GM23338 (cell line): ENCODE data around the gene PTPN21. TPM values are rescaled to one million over a fixed set of nuclear protein-coding genes. Genes with fewer than 3 reads are reported as not detected.

Experiments used
- ATAC-seq: fragments of 200-7000 bp; cut with Tn5 transposase; 3 replicates; pipeline ENCODE4 v1.9.1; 2020
- DNase-seq: peaks from one replicate; pipeline ENCODE4 v3.0.0-alpha.2; 2015; ENCODE audit warnings: low spot score
- H2AFZ ChIP-seq: fragments of 200-600 bp; sonication (generic); 2 replicates; pipeline ENCODE4 v1.8.0; 2016; ENCODE audit warnings: antibody characterized with exemption, mild to moderate bottlenecking, moderate library complexity
- H3F3A ChIP-seq: fragments of 200-600 bp; sonication (generic); replicated peaks from 2 replicates; pipeline ENCODE4 v1.8.0; 2017; ENCODE audit warnings: antibody characterized with exemption, mixed run types, low read depth
- H3K27ac ChIP-seq: fragments of 200-600 bp; sonication (generic); 2 replicates; pipeline ENCODE4 v1.6.1; 2016; ENCODE audit warnings: low read depth
- H3K27me3 ChIP-seq: fragments of 200-600 bp; sonication (generic); 2 replicates; pipeline ENCODE4 v1.8.0; 2016; ENCODE audit warnings: mild to moderate bottlenecking, mixed run types, moderate library complexity; ENCODE audit not compliant: insufficient read depth
- H3K36me3 ChIP-seq: fragments of 200-600 bp; sonication (generic); 2 replicates; pipeline ENCODE4 v1.8.0; 2016; ENCODE audit warnings: mild to moderate bottlenecking; ENCODE audit not compliant: insufficient read depth
- H3K4me1 ChIP-seq: fragments of 200-600 bp; sonication (generic); 2 replicates; pipeline ENCODE4 v1.8.0; 2016; ENCODE audit warnings: mild to moderate bottlenecking, moderate library complexity; ENCODE audit not compliant: insufficient read depth
- H3K4me2 ChIP-seq: fragments of 200-600 bp; sonication (generic); 2 replicates; pipeline ENCODE4 v1.7.1; 2017; ENCODE audit warnings: mixed run types
- H3K4me3 ChIP-seq: fragments of 200-600 bp; sonication (generic); 2 replicates; pipeline ENCODE4 v1.6.1; 2016; ENCODE audit warnings: mixed run types
- H3K79me2 ChIP-seq: fragments of 200-600 bp; sonication (generic); replicated peaks from 2 replicates; pipeline ENCODE4 v1.8.0; 2017; ENCODE audit warnings: mild to moderate bottlenecking; ENCODE audit not compliant: insufficient read depth
- H3K9me2 ChIP-seq: fragments of 200-600 bp; sonication (generic); 2 replicates; pipeline ENCODE4 v1.8.0; 2017; ENCODE audit not compliant: insufficient read depth
- H4K20me1 ChIP-seq: fragments of 200-600 bp; sonication (generic); replicated peaks from 2 replicates; pipeline ENCODE4 v1.8.0; 2017; ENCODE audit warnings: mild to moderate bottlenecking; ENCODE audit not compliant: insufficient read depth
- H3K27ac Mint-ChIP-seq: 2 replicates; pipeline ENCODE4 v1.8.0; 2020; ENCODE audit warnings: inconsistent platforms, mild to moderate bottlenecking, moderate library complexity, mixed read lengths
- H3K27me3 Mint-ChIP-seq: 3 replicates; pipeline ENCODE4 v1.8.0; 2022; ENCODE audit warnings: low read depth, mild to moderate bottlenecking, moderate library complexity, mixed read lengths, inconsistent platforms; ENCODE audit not compliant: insufficient read depth, poor library complexity
- H3K36me3 Mint-ChIP-seq: 3 replicates; pipeline ENCODE4 v1.8.0; 2021; ENCODE audit warnings: low read depth, mild to moderate bottlenecking, inconsistent platforms, moderate library complexity, mixed read lengths
- H3K4me1 Mint-ChIP-seq: 3 replicates; pipeline ENCODE4 v1.8.0; 2020; ENCODE audit warnings: mild to moderate bottlenecking, inconsistent platforms, mixed read lengths
- H3K4me3 Mint-ChIP-seq: 3 replicates; pipeline ENCODE4 v1.8.0; 2021; ENCODE audit warnings: moderate library complexity, mild to moderate bottlenecking, inconsistent platforms, mixed read lengths
- H3K9me3 Mint-ChIP-seq: 3 replicates; pipeline ENCODE4 v1.8.0; 2020; ENCODE audit warnings: moderate library complexity, mild to moderate bottlenecking, inconsistent platforms, mixed read lengths
- CREB1 ChIP-seq: fragments of 250-450 bp; sonication (Bioruptor Pico); IDR thresholded peaks from 2 replicates; pipeline ENCODE4 v1.5.0; 2020; ENCODE audit warnings: low read depth, mild to moderate bottlenecking, moderate library complexity
- EZH2 ChIP-seq: fragments of 200-600 bp; sonication (generic); IDR thresholded peaks from one replicate; pipeline ENCODE4 v1.8.0; 2017; ENCODE audit warnings: antibody characterized with exemption, mild to moderate bottlenecking, low read depth; ENCODE audit not compliant: unreplicated experiment
- EZH2phosphoT487 ChIP-seq: fragments of 200-600 bp; sonication (generic); IDR thresholded peaks from one replicate; pipeline ENCODE4 v1.8.1; 2018; ENCODE audit warnings: antibody characterized with exemption; ENCODE audit not compliant: unreplicated experiment
- JUNB ChIP-seq: IDR thresholded peaks from one replicate; pipeline ENCODE4 v1.6.1; 2016; ENCODE audit warnings: antibody characterized with exemption; ENCODE audit not compliant: unreplicated experiment
- NANOG ChIP-seq: IDR thresholded peaks from 2 replicates; pipeline ENCODE4 v1.6.1; 2016; ENCODE audit warnings: antibody characterized with exemption, borderline replicate concordance
- ZNF114 ChIP-seq: fragments of 250-450 bp; sonication (Bioruptor Pico); IDR thresholded peaks from 2 replicates; pipeline ENCODE4 v1.5.0; 2020; ENCODE audit warnings: mild to moderate bottlenecking, moderate library complexity
- ZNF462 ChIP-seq: fragments of 250-450 bp; sonication (Bioruptor Pico); IDR thresholded peaks from 2 replicates; pipeline ENCODE4 v1.5.0; 2020; ENCODE audit warnings: mild to moderate bottlenecking, moderate library complexity
- polyA plus RNA-seq: library from polyadenylated mRNA; unstranded; fragments of >200 nt; fragmentation: Nextera tagmentation; extraction: Ambion mirVana; gene quantifications from 2 replicates; pipeline ENCODE4 v1.2.1, GENCODE V29; 2016
- total RNA-seq: library from RNA; depleted of rRNA; stranded (reverse); fragments of >200 nt; shearing (Covaris generic); gene quantifications from 2 replicates; pipeline ENCODE4 v1.2.3, GENCODE V29; 2014
- TF ChIP-seq, protein P1 (sequence below): IDR thresholded peaks from one replicate; pipeline ENCODE4 v1.6.1; 2018; ENCODE audit warnings: antibody characterized with exemption; ENCODE audit not compliant: unreplicated experiment
- TF ChIP-seq, protein P2 (sequence below), 2 experiments: fragments of 200-600 bp in 1 of 2; sonication (generic) in 1 of 2; conservative IDR thresholded peaks; 2 replicates each; pipeline versions ENCODE4 v1.5.1 to v1.6.1; 2016 to 2017; ENCODE audit warnings: antibody characterized with exemption in 2 of 2, low read depth in 2 of 2, mild to moderate bottlenecking in 2 of 2, moderate library complexity in 1 of 2

The PTPN21 gene
- total and polyA plus RNA-seq, 2 experiments from 2014 or later: 2.7 to 5.6 TPM

- Histone ChIP-seq H3K4me1 (no peaks in the 10 kb centered on the region), H3K27ac (no peak overlapping the region), H2AFZ (no peak overlapping the region), H3K27me3 (no peaks in the 10 kb centered on the region), H3K79me2 (no peaks in the 10 kb centered on the region), H3K4me2 (no peak overlapping the region), H3K9me2 (no peaks in the 10 kb centered on the region), H3K4me3 (no peak overlapping the region), H3F3A (no peaks in the 10 kb centered on the region), H3K36me3 (no peaks in the 10 kb centered on the region), H4K20me1 (no peaks in the 10 kb centered on the region)
- Mint-ChIP-seq H3K27ac (no peak overlapping the region), H3K36me3 (peaks cover 3% of the 10 kb centered on the region; the same call in 1 of the 3 replicates), H3K4me3 (no peak overlapping the region), H3K9me3 (no peaks in the 10 kb centered on the region), H3K27me3 (peaks cover 2% of the 10 kb centered on the region), H3K4me1 (peaks cover 13% of the 10 kb centered on the region)
- DNase-seq (no peak), ATAC-seq (no peak)
- TF ChIP-seq JUNB: no peak
- TF ChIP-seq, protein P1, sequence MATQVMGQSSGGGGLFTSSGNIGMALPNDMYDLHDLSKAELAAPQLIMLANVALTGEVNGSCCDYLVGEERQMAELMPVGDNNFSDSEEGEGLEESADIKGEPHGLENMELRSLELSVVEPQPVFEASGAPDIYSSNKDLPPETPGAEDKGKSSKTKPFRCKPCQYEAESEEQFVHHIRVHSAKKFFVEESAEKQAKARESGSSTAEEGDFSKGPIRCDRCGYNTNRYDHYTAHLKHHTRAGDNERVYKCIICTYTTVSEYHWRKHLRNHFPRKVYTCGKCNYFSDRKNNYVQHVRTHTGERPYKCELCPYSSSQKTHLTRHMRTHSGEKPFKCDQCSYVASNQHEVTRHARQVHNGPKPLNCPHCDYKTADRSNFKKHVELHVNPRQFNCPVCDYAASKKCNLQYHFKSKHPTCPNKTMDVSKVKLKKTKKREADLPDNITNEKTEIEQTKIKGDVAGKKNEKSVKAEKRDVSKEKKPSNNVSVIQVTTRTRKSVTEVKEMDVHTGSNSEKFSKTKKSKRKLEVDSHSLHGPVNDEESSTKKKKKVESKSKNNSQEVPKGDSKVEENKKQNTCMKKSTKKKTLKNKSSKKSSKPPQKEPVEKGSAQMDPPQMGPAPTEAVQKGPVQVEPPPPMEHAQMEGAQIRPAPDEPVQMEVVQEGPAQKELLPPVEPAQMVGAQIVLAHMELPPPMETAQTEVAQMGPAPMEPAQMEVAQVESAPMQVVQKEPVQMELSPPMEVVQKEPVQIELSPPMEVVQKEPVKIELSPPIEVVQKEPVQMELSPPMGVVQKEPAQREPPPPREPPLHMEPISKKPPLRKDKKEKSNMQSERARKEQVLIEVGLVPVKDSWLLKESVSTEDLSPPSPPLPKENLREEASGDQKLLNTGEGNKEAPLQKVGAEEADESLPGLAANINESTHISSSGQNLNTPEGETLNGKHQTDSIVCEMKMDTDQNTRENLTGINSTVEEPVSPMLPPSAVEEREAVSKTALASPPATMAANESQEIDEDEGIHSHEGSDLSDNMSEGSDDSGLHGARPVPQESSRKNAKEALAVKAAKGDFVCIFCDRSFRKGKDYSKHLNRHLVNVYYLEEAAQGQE: no peak
- TF ChIP-seq, protein P2, sequence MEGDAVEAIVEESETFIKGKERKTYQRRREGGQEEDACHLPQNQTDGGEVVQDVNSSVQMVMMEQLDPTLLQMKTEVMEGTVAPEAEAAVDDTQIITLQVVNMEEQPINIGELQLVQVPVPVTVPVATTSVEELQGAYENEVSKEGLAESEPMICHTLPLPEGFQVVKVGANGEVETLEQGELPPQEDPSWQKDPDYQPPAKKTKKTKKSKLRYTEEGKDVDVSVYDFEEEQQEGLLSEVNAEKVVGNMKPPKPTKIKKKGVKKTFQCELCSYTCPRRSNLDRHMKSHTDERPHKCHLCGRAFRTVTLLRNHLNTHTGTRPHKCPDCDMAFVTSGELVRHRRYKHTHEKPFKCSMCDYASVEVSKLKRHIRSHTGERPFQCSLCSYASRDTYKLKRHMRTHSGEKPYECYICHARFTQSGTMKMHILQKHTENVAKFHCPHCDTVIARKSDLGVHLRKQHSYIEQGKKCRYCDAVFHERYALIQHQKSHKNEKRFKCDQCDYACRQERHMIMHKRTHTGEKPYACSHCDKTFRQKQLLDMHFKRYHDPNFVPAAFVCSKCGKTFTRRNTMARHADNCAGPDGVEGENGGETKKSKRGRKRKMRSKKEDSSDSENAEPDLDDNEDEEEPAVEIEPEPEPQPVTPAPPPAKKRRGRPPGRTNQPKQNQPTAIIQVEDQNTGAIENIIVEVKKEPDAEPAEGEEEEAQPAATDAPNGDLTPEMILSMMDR (conservative IDR thresholded peaks at IDR 0.05; ENCODE audit: low read depth in 2 of 2): no peak
These were observed 58.4 kb downstream of the PTPN21 start for GRCh38 chr14:88496414-88496813.

- ATAC-seq (no peak), DNase-seq (no peak)
- Histone ChIP-seq H3K27ac (no peak overlapping the region), H4K20me1 (no peaks in the 10 kb centered on the region), H3K9me2 (no peaks in the 10 kb centered on the region), H3F3A (no peaks in the 10 kb centered on the region), H3K79me2 (no peaks in the 10 kb centered on the region), H3K4me1 (no peaks in the 10 kb centered on the region), H3K27me3 (no peaks in the 10 kb centered on the region), H3K4me2 (no peak overlapping the region), H3K36me3 (no peaks in the 10 kb centered on the region), H3K4me3 (no peak overlapping the region), H2AFZ (no peak overlapping the region)
- Mint-ChIP-seq H3K27ac (no peak overlapping the region), H3K4me3 (no peak overlapping the region), H3K36me3 (no peaks in the 10 kb centered on the region; the same call in 2 of the 3 replicates), H3K4me1 (peaks cover 13% of the 10 kb centered on the region), H3K9me3 (no peaks in the 10 kb centered on the region), H3K27me3 (peaks cover 2% of the 10 kb centered on the region)
- TF ChIP-seq NANOG (no peak), EZH2phosphoT487 (no peak), EZH2 (no peak), ZNF462 (CRISPR knock-in tag) (no peak), CREB1 (CRISPR knock-in tag) (no peak), ZNF114 (no peak)
These were observed 61.2 kb downstream of the PTPN21 start for GRCh38 chr14:88493392-88494185.
